PC-9 (cell line): ENCODE measurements around the gene ROR2.

Source experiments
- CTCF ChIP-seq: fragments of 200-600 bp; sonication (generic); conservative IDR thresholded peaks from 2 replicates; pipeline ENCODE4 v1.6.1; 2017; ENCODE audit warnings: mixed run types, antibody characterized with exemption, mild to moderate bottlenecking, moderate library complexity
- EZH2 ChIP-seq: fragments of 200-600 bp; sonication (generic); IDR thresholded peaks from 2 replicates; pipeline ENCODE4 v1.8.0; 2017; ENCODE audit warnings: antibody characterized with exemption, low read depth

GRCh38 chr9:91771864-91772263, 178.2 kb downstream of the ROR2 start:
- TF ChIP-seq CTCF (no peak), EZH2 (no peak)
